Colonic mucosa (tissue), 4 donors: Measurements from ENCODE around the gene CLPTM1L. TPM values are rescaled to one million over a fixed set of nuclear protein-coding genes. Genes with fewer than 3 reads are reported as not detected.

Experiments
- DNase-seq: peaks from one replicate; pipeline ENCODE4 v3.0.0-alpha.2; 2020
- H3K27ac ChIP-seq: fragments of 200-600 bp; one replicate; pipeline ENCODE4 v1.8.0; 2021
- H3K27me3 ChIP-seq: fragments of 200-600 bp; one replicate; pipeline ENCODE4 v1.8.0; 2021
- H3K36me3 ChIP-seq: fragments of 200-600 bp; one replicate; pipeline ENCODE4 v1.8.0; 2021
- H3K4me1 ChIP-seq: fragments of 200-600 bp; one replicate; pipeline ENCODE4 v1.8.0; 2021; ENCODE audit warnings: mild to moderate bottlenecking
- H3K4me3 ChIP-seq: fragments of 200-600 bp; one replicate; pipeline ENCODE4 v1.8.0; 2021
- H3K9ac ChIP-seq, 2 donors: one replicate each; pipeline ENCODE4 v1.7.0; 2013; ENCODE audit warnings: control low read depth in 2 of 2, low read depth in 2 of 2, low read length in 2 of 2
- H3K9me3 ChIP-seq: fragments of 200-600 bp; one replicate; pipeline ENCODE4 v1.8.0; 2021
- CTCF ChIP-seq: fragments of 200-600 bp; IDR thresholded peaks from one replicate; pipeline ENCODE4 v1.8.0; 2022; ENCODE audit warnings: antibody characterized with exemption, mild to moderate bottlenecking
- intact Hi-C: fragments of 100-400 bp; cut with DNase I; formaldehyde crosslinking; loops from one replicate; pipeline ENCODE4 v1.14.1; 2022
- total RNA-seq, 2 donors: library from RNA; stranded (reverse); fragmentation: NEBNext Ultra II Directional in 1 of 2; extraction: Animal tissue kit (Norgen Biotek cat#: 25700) in 1 of 2; gene quantifications; one replicate each; pipeline ENCODE4 v1.2.1, GENCODE V29; 2021
- donor health status: healthy.
- donor health status: DM: no; HTN: no; CAD: no.
- donor health status: DM: no; HTN: no; CAD: no.

CLPTM1L gene
- total RNA-seq, 2 donors from 2014 or later: 80.1 to 138 TPM

GRCh38 chr5:1382248-1382700, 37.4 kb upstream of the CLPTM1L start:
- TF ChIP-seq CTCF: no peak
- Histone ChIP-seq H3K4me1 (peaks cover 4% of the 10 kb centered on the region), H3K27me3 (no peaks in the 10 kb centered on the region), H3K27ac (no peak overlapping the region), H3K9ac (no peak overlapping the region), H3K9me3 (no peaks in the 10 kb centered on the region), H3K36me3 (no peaks in the 10 kb centered on the region), H3K4me3 (no peak overlapping the region)
- intact Hi-C loops: no loop called here
- DNase-seq: no peak

GRCh38 chr5:1381370-1382247, 36.7 kb upstream of the CLPTM1L start:
- no peak for TF ChIP-seq CTCF
- no peaks in the 10 kb centered on the region for H3K9me3 ChIP-seq

GRCh38 chr5:1380910-1381309, 36.0 kb upstream of the CLPTM1L start:
- no peak overlapping the region for H3K4me3 ChIP-seq
- no peak for TF ChIP-seq CTCF
- intact Hi-C loops: no loop called here
- H3K27me3 ChIP-seq: no peaks in the 10 kb centered on the region
- H3K9ac ChIP-seq: no peak overlapping the region
- no peaks in the 10 kb centered on the region for H3K9me3 ChIP-seq
- no peaks in the 10 kb centered on the region for H3K4me1 ChIP-seq
- no peak overlapping the region for H3K27ac ChIP-seq
- no peaks in the 10 kb centered on the region for H3K36me3 ChIP-seq
- no peak for DNase-seq

More at GRCh38 chr5:1381370-1382247, 36.7 kb upstream of the CLPTM1L start:
- peaks cover 3% of the 10 kb centered on the region for H3K4me1 ChIP-seq
- no peak overlapping the region for H3K4me3 ChIP-seq
- no peaks in the 10 kb centered on the region for H3K36me3 ChIP-seq
- no peak for DNase-seq
- H3K27me3 ChIP-seq: no peaks in the 10 kb centered on the region
- peak overlapping the region in 1 of 2 donors; percentile 14 for H3K9ac ChIP-seq
- intact Hi-C loops: no loop called here
- H3K27ac ChIP-seq: no peak overlapping the region

- no peak overlapping the region for H3K27ac ChIP-seq
- no peaks in the 10 kb centered on the region for H3K4me1 ChIP-seq
- H3K9ac ChIP-seq: no peak overlapping the region
- TF ChIP-seq CTCF: peak; percentile 78
- no peaks in the 10 kb centered on the region for H3K36me3 ChIP-seq
- intact Hi-C loops: no loop called here
- no peak overlapping the region for H3K4me3 ChIP-seq
- H3K9me3 ChIP-seq: no peaks in the 10 kb centered on the region
- H3K27me3 ChIP-seq: no peaks in the 10 kb centered on the region
- DNase-seq: peak; percentile 35
Measured at GRCh38 chr5:1380011-1380817, 35.3 kb upstream of the CLPTM1L start.

- Histone ChIP-seq H3K27me3 (no peaks in the 10 kb centered on the region), H3K9me3 (no peaks in the 10 kb centered on the region), H3K4me1 (no peaks in the 10 kb centered on the region), H3K27ac (no peak overlapping the region), H3K36me3 (no peaks in the 10 kb centered on the region), H3K9ac (no peak overlapping the region), H3K4me3 (no peak overlapping the region)
- no peak for TF ChIP-seq CTCF
- intact Hi-C loops: no loop called here
- DNase-seq: no peak
Measured at GRCh38 chr5:1378866-1379659, 34.2 kb upstream of the CLPTM1L start.
